IMR-90 (cell line): Measurements from ENCODE around the gene SBNO1. TPM values are rescaled to one million over a fixed set of nuclear protein-coding genes. Genes with fewer than 3 reads are reported as not detected.

Experiments used
- ATAC-seq: fragments of 200-7000 bp; cut with Tn5 transposase; 2 replicates; pipeline ENCODE4 v1.9.1; 2020; ENCODE audit warnings: low read depth, mild to moderate bottlenecking, moderate library complexity
- BruUV-seq: library from RNA; stranded (reverse); fragments of 400-500 nt; replicated peaks from 2 replicates; lab custom pipeline; 2021; lab: Mats Ljungman, UMichigan
- CTCF ChIA-PET: fragments of 300-600 bp; formaldehyde crosslinking; extraction: SDS; loops from one replicate; lab custom pipeline; 2021; ENCODE audit warnings: antibody characterized with exemption; lab: Yijun Ruan, JAX
- POLR2A ChIA-PET: fragments of 300-600 bp; sonication (Branson Sonifier 250); formaldehyde crosslinking; loops from one replicate; lab custom pipeline; 2022; ENCODE audit warnings: antibody characterized with exemption; ENCODE audit not compliant: unreplicated experiment; lab: Charles Lee
- DNase-seq: peaks from one replicate; pipeline ENCODE4 v3.0.0; 2013
- H2AFZ ChIP-seq: replicated peaks from 2 replicates; pipeline ENCODE3; 2013; ENCODE audit warnings: low read length, mild to moderate bottlenecking; ENCODE audit not compliant: poor library complexity
- H2AK5ac ChIP-seq: 2 replicates; pipeline ENCODE4 v1.6.1; 2013; ENCODE audit warnings: low read depth, low read length, inconsistent platforms
- H2AK9ac ChIP-seq: replicated peaks from 2 replicates; pipeline ENCODE3; 2013; ENCODE audit warnings: mild to moderate bottlenecking, low read depth, low read length, moderate library complexity; ENCODE audit not compliant: poor library complexity
- H2BK120ac ChIP-seq: 2 replicates; pipeline ENCODE4 v1.6.1; 2013; ENCODE audit warnings: low read depth, low read length, inconsistent platforms
- H2BK15ac ChIP-seq: 3 replicates; pipeline ENCODE4 v1.6.1; 2013; ENCODE audit warnings: low read depth, low read length, inconsistent platforms
- H2BK20ac ChIP-seq: 2 replicates; pipeline ENCODE4 v1.6.1; 2013; ENCODE audit warnings: low read depth, mild to moderate bottlenecking, inconsistent platforms, low read length, moderate library complexity
- H2BK5ac ChIP-seq: 2 replicates; pipeline ENCODE4 v1.6.1; 2013; ENCODE audit warnings: mild to moderate bottlenecking, low read depth, low read length, inconsistent platforms; ENCODE audit not compliant: poor library complexity, severe bottlenecking
- H3K14ac ChIP-seq: replicated peaks from 2 replicates; pipeline ENCODE4 v1.6.1; 2013; ENCODE audit warnings: low read depth, low read length, inconsistent platforms
- H3K18ac ChIP-seq: 2 replicates; pipeline ENCODE4 v1.6.1; 2013; ENCODE audit warnings: low read depth, low read length, control low read depth
- H3K23ac ChIP-seq: 2 replicates; pipeline ENCODE4 v1.6.1; 2013; ENCODE audit warnings: low read depth, low read length, inconsistent platforms
- H3K27ac ChIP-seq: 2 replicates; pipeline ENCODE4 v1.5.1; 2013; ENCODE audit warnings: mild to moderate bottlenecking, control low read depth, low read length; ENCODE audit not compliant: insufficient read depth
- H3K27me3 ChIP-seq: 2 replicates; pipeline ENCODE4 v1.6.1; 2013; ENCODE audit warnings: low read length; ENCODE audit not compliant: control insufficient read depth, insufficient read depth
- H3K36me3 ChIP-seq: 2 replicates; pipeline ENCODE4 v1.6.1; 2013; ENCODE audit warnings: low read length, mixed read lengths; ENCODE audit not compliant: control insufficient read depth, insufficient read depth
- H3K4ac ChIP-seq: 2 replicates; pipeline ENCODE4 v1.6.1; 2013; ENCODE audit warnings: low read depth, low read length, inconsistent platforms
- H3K4me1 ChIP-seq: 2 replicates; pipeline ENCODE4 v1.6.1; 2013; ENCODE audit warnings: low read length, mixed read lengths; ENCODE audit not compliant: control insufficient read depth, insufficient read depth
- H3K4me2 ChIP-seq: 2 replicates; pipeline ENCODE4 v1.6.1; 2013; ENCODE audit warnings: low read depth, mild to moderate bottlenecking, control low read depth, low read length, moderate library complexity
- H3K4me3 ChIP-seq: 2 replicates; pipeline ENCODE4 v1.5.1; 2013; ENCODE audit warnings: low read depth, mild to moderate bottlenecking, control low read depth, low read length, moderate library complexity; ENCODE audit not compliant: insufficient read depth
- H3K56ac ChIP-seq: 2 replicates; pipeline ENCODE4 v1.6.1; 2013; ENCODE audit warnings: low read length, inconsistent platforms; ENCODE audit not compliant: insufficient read depth; ENCODE audit errors: extremely low read depth
- H3K79me1 ChIP-seq, 2 experiments: 2 replicates each; pipeline ENCODE4 v1.6.1; 2013; ENCODE audit warnings: low read length in 2 of 2, inconsistent platforms in 1 of 2, low read depth in 1 of 2
- H3K9ac ChIP-seq: 2 replicates; pipeline ENCODE4 v1.6.1; 2013; ENCODE audit warnings: low read depth, low read length, control low read depth
- H3K9me1 ChIP-seq: 2 replicates; pipeline ENCODE4 v1.6.1; 2013; ENCODE audit warnings: low read length, inconsistent platforms; ENCODE audit not compliant: insufficient read depth
- H3K9me3 ChIP-seq: 2 replicates; pipeline ENCODE4 v1.6.1; 2013; ENCODE audit warnings: low read length; ENCODE audit not compliant: control insufficient read depth, insufficient read depth
- H4K20me1 ChIP-seq: 2 replicates; pipeline ENCODE4 v1.6.1; 2013; ENCODE audit warnings: low read length, inconsistent platforms; ENCODE audit not compliant: insufficient read depth
- H4K5ac ChIP-seq: 2 replicates; pipeline ENCODE4 v1.6.1; 2013; ENCODE audit warnings: mild to moderate bottlenecking, low read depth, low read length, control low read depth
- H4K8ac ChIP-seq, 2 experiments: 2 replicates each; pipeline ENCODE4 v1.6.1; 2013; ENCODE audit warnings: low read depth in 2 of 2, low read length in 2 of 2, control low read depth in 1 of 2, inconsistent platforms in 1 of 2
- H4K91ac ChIP-seq: 2 replicates; pipeline ENCODE4 v1.6.1; 2013; ENCODE audit warnings: low read depth, low read length, inconsistent platforms; ENCODE audit not compliant: insufficient read depth
- CHD1 ChIP-seq: IDR thresholded peaks from 2 replicates; pipeline ENCODE4 v1.6.1; 2012; ENCODE audit warnings: low read depth, low read length, improper control_type of control experiment
- ELK1 ChIP-seq: fragments of 150-350 bp; IDR thresholded peaks from 2 replicates; pipeline ENCODE4 v1.6.1; 2016; ENCODE audit warnings: low read depth, mild to moderate bottlenecking, low read length, moderate library complexity, borderline replicate concordance
- MAZ ChIP-seq: IDR thresholded peaks from 2 replicates; pipeline ENCODE4 v1.6.1; 2012; ENCODE audit warnings: low read depth, mild to moderate bottlenecking, low read length, improper control_type of control experiment, moderate library complexity, borderline replicate concordance
- POLR2A ChIP-seq: IDR thresholded peaks from 2 replicates; pipeline ENCODE4 v1.6.1; 2012; ENCODE audit warnings: mild to moderate bottlenecking, low read depth, low read length
- RAD21 ChIP-seq: IDR thresholded peaks from 2 replicates; pipeline ENCODE4 v1.6.1; 2012; ENCODE audit warnings: low read length, improper control_type of control experiment
- RCOR1 ChIP-seq: IDR thresholded peaks from 2 replicates; pipeline ENCODE4 v1.6.1; 2012; ENCODE audit warnings: mild to moderate bottlenecking, low read length, improper control_type of control experiment; ENCODE audit not compliant: insufficient replicate concordance
- RFX5 ChIP-seq: IDR thresholded peaks from 2 replicates; pipeline ENCODE4 v1.8.0; 2012; ENCODE audit warnings: low read depth, mild to moderate bottlenecking, low read length, moderate library complexity
- SMC3 ChIP-seq: fragments of 150-350 bp; IDR thresholded peaks from 2 replicates; pipeline ENCODE4 v1.6.1; 2016; ENCODE audit warnings: low read depth, mild to moderate bottlenecking, antibody characterized with exemption, low read length, moderate library complexity
- whole genome bisulfite sequencing, 2 experiments: methylation state at CpG; one replicate each; pipeline versions ENCODE4 v1.1.5 to v1.1.7; 2013; ENCODE audit warnings: missing lambda C conversion rate in 2 of 2; ENCODE audit not compliant: insufficient read length in 1 of 2; ENCODE audit errors: extremely low coverage in 2 of 2; 5-methylcytosine and 5-hydroxymethylcytosine counted together
- dilution Hi-C: fragments of 300-500 bp; cut with HindIII; formaldehyde crosslinking; loops from one replicate; pipeline ENCODE4 v1.14.3; 2018; ENCODE audit warnings: low sequenced_read_pairs; ENCODE audit not compliant: unreplicated experiment
- in situ Hi-C: fragments of 300-500 bp; cut with MboI; formaldehyde crosslinking; loops from 3 replicates; pipeline ENCODE4 v1.14.3; 2019; ENCODE audit warnings: low sequenced_read_pairs, inconsistent platforms, mixed read lengths
- intact Hi-C: fragments of 100-400 bp; cut with micrococcal nuclease; formaldehyde crosslinking; loops from 2 replicates; pipeline ENCODE4 v1.10.0; 2022
- polyA plus RNA-seq, 3 experiments: library from polyadenylated mRNA; depleted of rRNA; stranded (reverse); fragments of >200 nt; gene quantifications; 2 replicates each; pipeline ENCODE4 v1.2.3, GENCODE V29; 2012; ENCODE audit warnings: low replicate concordance in 1 of 3
- total RNA-seq: library from RNA; depleted of rRNA; stranded (reverse); fragments of >200 nt; gene quantifications from 2 replicates; pipeline ENCODE4 v1.2.3, GENCODE V29; 2012
- TF ChIP-seq, protein P1 (sequence below): conservative IDR thresholded peaks from 2 replicates; pipeline ENCODE4 v1.5.1; 2012; ENCODE audit warnings: mild to moderate bottlenecking, low read depth, low read length, improper control_type of control experiment

The SBNO1 gene
- total and polyA plus RNA-seq, 2 of the 4 experiments (the other 2 are of a cell fraction), result 5.3 to 24.9 TPM

GRCh38 chr12:123273166-123273565 lies 91.5 kb downstream of the SBNO1 start:
- peaks cover 12% of the 10 kb centered on the region for H4K20me1 ChIP-seq
- no peak overlapping the region for H2AFZ ChIP-seq
- H3K4me2 ChIP-seq, result no peak overlapping the region
- CTCF ChIA-PET, result no interaction called here
- 79% methylated on average over 4 of the region's 15 CpGs; no CpG with 5 or more reads in 1 of the 2 experiments for WGBS, 2 experiments
- H4K8ac ChIP-seq, result no peak overlapping the region; a peak in 1 of 4 replicates
- no TSS peak for BruUV-seq
- no peak overlapping the region for H3K18ac ChIP-seq
- in situ Hi-C loops (no loop called here), intact Hi-C loops (no loop called here), dilution Hi-C loops (no loop called here)
- no peak overlapping the region for H4K91ac ChIP-seq
- H3K36me3 ChIP-seq, result no peaks in the 10 kb centered on the region; the same call in 1 of the 2 replicates
- no peak overlapping the region for H3K23ac ChIP-seq
- no peak overlapping the region for H2BK5ac ChIP-seq
- no peak overlapping the region for H2AK9ac ChIP-seq
- no peaks in the 10 kb centered on the region for H3K9me3 ChIP-seq
- no peak for DNase-seq
- H3K14ac ChIP-seq, result no peak overlapping the region
- H2BK20ac ChIP-seq, result no peak overlapping the region
- H3K4me3 ChIP-seq, result no peak overlapping the region
- no peak overlapping the region for H2AK5ac ChIP-seq
- no peaks in the 10 kb centered on the region for H3K27me3 ChIP-seq
- no peak overlapping the region for H3K9ac ChIP-seq
- TF ChIP-seq CHD1, result no peak
- no peak for TF ChIP-seq SMC3
- TF ChIP-seq MAZ, result no peak
- no peak for TF ChIP-seq ELK1
- TF ChIP-seq, protein P1, sequence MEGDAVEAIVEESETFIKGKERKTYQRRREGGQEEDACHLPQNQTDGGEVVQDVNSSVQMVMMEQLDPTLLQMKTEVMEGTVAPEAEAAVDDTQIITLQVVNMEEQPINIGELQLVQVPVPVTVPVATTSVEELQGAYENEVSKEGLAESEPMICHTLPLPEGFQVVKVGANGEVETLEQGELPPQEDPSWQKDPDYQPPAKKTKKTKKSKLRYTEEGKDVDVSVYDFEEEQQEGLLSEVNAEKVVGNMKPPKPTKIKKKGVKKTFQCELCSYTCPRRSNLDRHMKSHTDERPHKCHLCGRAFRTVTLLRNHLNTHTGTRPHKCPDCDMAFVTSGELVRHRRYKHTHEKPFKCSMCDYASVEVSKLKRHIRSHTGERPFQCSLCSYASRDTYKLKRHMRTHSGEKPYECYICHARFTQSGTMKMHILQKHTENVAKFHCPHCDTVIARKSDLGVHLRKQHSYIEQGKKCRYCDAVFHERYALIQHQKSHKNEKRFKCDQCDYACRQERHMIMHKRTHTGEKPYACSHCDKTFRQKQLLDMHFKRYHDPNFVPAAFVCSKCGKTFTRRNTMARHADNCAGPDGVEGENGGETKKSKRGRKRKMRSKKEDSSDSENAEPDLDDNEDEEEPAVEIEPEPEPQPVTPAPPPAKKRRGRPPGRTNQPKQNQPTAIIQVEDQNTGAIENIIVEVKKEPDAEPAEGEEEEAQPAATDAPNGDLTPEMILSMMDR, result no peak
- TF ChIP-seq RFX5, result no peak
- TF ChIP-seq RAD21, result no peak
- no peak for TF ChIP-seq POLR2A
- TF ChIP-seq RCOR1, result no peak
- POLR2A ChIA-PET, result no interaction called here
- no peak overlapping the region for H3K27ac ChIP-seq
- peaks cover 10% of the 10 kb centered on the region; the same call in 1 of the 2 replicates for H3K9me1 ChIP-seq
- H2BK120ac ChIP-seq, result no peak overlapping the region
- no peak overlapping the region for H2BK15ac ChIP-seq
- H3K4ac ChIP-seq, result no peak overlapping the region
- H3K56ac ChIP-seq, result no peak overlapping the region
- peaks cover 15% of the 10 kb centered on the region for H3K4me1 ChIP-seq
- no peak for ATAC-seq
- peaks cover 9 to 32% of the 10 kb centered on the region in 2 experiments; a peak in 2 of 4 replicates for H3K79me1 ChIP-seq
- H4K5ac ChIP-seq, result no peak overlapping the region
